Suprapubic skin (tissue), 4 donors: ENCODE measurements around the gene WDR90. TPM values are rescaled to one million over a fixed set of nuclear protein-coding genes. Genes with fewer than 3 reads are reported as not detected.

Experiments
- DNase-seq, 2 donors: peaks; one replicate each; pipeline ENCODE4 v3.0.0-alpha.2; 2019; ENCODE audit warnings: low spot score in 2 of 2
- H3K27ac ChIP-seq: fragments of 200-600 bp; sonication (generic); one replicate; pipeline ENCODE4 v1.5.1; 2019
- H3K27me3 ChIP-seq: fragments of 200-600 bp; sonication (generic); one replicate; pipeline ENCODE4 v1.5.1; 2019
- H3K36me3 ChIP-seq: fragments of 200-600 bp; sonication (generic); one replicate; pipeline ENCODE4 v1.5.1; 2019
- H3K4me1 ChIP-seq: fragments of 200-600 bp; sonication (generic); one replicate; pipeline ENCODE4 v1.5.1; 2019
- H3K4me3 ChIP-seq: fragments of 200-600 bp; sonication (generic); one replicate; pipeline ENCODE4 v1.5.1; 2019; ENCODE audit warnings: mild to moderate bottlenecking
- H3K9me3 ChIP-seq: fragments of 200-600 bp; sonication (generic); one replicate; pipeline ENCODE4 v1.5.1; 2019
- EP300 ChIP-seq: sonication (generic); formaldehyde crosslinking; IDR thresholded peaks from one replicate; pipeline ENCODE4 v1.6.1; 2017; ENCODE audit warnings: antibody characterized with exemption
- POLR2A ChIP-seq, 2 donors: fragments of 450-650 bp; IDR thresholded peaks; one replicate each; pipeline ENCODE4 v1.6.1; 2017; ENCODE audit warnings: antibody characterized with exemption in 2 of 2, mild to moderate bottlenecking in 2 of 2, moderate library complexity in 2 of 2
- POLR2AphosphoS5 ChIP-seq, 3 donors: sonication (generic); formaldehyde crosslinking; IDR thresholded peaks; one replicate each; pipeline ENCODE4 v1.6.1; 2017; ENCODE audit warnings: antibody characterized with exemption in 3 of 3
- WGBS: methylation state at CpG from one replicate; pipeline ENCODE4 v1.1.5; 2018; 5-methylcytosine and 5-hydroxymethylcytosine counted together
- total RNA-seq, 4 donors: library from RNA; depleted of rRNA; stranded (reverse); fragments of >200 nt; gene quantifications; one replicate each; pipeline ENCODE4 v1.1.0, GENCODE V29; 2016
- TF ChIP-seq, protein P1 (sequence below), 2 donors: fragments of 200-600 bp in 1 of 2; fragments of 450-650 bp in 1 of 2; sonication (generic) in 1 of 2; IDR thresholded peaks; one replicate each; pipeline ENCODE4 v1.5.1; 2016 to 2019; ENCODE audit warnings: antibody characterized with exemption in 2 of 2, mild to moderate bottlenecking in 1 of 2, moderate library complexity in 1 of 2

WDR90 gene
- total RNA-seq, 4 donors from 2014 or later = 18.3 to 63.0 (median 32.2) TPM

DNA sequence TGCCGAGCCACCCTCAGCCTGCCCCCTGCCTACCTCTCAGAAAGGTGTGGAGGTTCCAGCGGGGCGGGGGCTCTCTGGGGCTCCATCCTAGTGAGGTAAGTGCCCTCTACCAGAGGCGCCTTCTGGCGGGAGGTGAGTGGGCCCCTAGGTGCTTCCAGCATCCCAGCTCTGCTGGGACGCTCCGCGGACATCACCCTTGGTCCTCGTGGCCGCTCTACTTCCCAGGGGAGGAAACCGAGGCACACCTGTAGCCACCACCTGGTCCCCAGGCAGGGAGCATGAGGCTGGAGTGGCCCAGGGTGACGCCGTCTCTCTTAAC, 6.2 kb upstream of the WDR90 start:
- Histone ChIP-seq H3K27me3 (no peaks in the 10 kb centered on the region), H3K27ac (peak overlapping the region; percentile 84), H3K4me3 (peak overlapping the region; percentile 89), H3K9me3 (no peaks in the 10 kb centered on the region), H3K36me3 (no peaks in the 10 kb centered on the region), H3K4me1 (peaks cover 48% of the 10 kb centered on the region)
- no peak for DNase-seq
- TF ChIP-seq POLR2A (IDR thresholded peaks at IDR 0.05) = no peak
- TF ChIP-seq EP300 = no peak
- no peak for TF ChIP-seq POLR2AphosphoS5 (IDR thresholded peaks at IDR 0.05)
- TF ChIP-seq, protein P1, sequence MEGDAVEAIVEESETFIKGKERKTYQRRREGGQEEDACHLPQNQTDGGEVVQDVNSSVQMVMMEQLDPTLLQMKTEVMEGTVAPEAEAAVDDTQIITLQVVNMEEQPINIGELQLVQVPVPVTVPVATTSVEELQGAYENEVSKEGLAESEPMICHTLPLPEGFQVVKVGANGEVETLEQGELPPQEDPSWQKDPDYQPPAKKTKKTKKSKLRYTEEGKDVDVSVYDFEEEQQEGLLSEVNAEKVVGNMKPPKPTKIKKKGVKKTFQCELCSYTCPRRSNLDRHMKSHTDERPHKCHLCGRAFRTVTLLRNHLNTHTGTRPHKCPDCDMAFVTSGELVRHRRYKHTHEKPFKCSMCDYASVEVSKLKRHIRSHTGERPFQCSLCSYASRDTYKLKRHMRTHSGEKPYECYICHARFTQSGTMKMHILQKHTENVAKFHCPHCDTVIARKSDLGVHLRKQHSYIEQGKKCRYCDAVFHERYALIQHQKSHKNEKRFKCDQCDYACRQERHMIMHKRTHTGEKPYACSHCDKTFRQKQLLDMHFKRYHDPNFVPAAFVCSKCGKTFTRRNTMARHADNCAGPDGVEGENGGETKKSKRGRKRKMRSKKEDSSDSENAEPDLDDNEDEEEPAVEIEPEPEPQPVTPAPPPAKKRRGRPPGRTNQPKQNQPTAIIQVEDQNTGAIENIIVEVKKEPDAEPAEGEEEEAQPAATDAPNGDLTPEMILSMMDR (IDR thresholded peaks at IDR 0.05) = no peak
- 70% methylated on average over 2 of the region's 13 CpGs for WGBS

DNA sequence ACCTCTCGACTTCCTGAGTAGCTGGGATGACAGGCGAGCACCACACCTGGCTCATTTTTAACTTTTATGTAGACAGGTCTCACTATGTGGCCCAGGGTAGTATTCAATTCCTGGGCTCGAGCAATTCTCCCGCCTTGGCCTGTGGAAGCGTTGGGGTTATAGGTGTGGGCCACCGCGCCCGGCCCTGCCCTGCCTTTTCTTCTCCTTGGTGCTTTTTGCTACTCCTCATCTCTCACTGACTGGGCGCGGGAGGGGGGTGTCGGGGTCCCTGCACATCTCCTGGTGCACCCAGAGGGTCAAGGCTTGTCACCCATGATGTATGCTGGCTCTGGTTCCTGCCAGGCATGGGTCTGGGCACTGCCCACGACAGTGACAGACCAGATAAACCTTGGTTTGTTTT, 4.6 kb upstream of the WDR90 start:
- WGBS = 85% methylated on average over 12 of the region's 12 CpGs
- H3K36me3 ChIP-seq = no peaks in the 10 kb centered on the region
- H3K27ac ChIP-seq = no peak overlapping the region
- H3K9me3 ChIP-seq = no peaks in the 10 kb centered on the region
- peaks cover 61% of the 10 kb centered on the region for H3K4me1 ChIP-seq
- no peaks in the 10 kb centered on the region for H3K27me3 ChIP-seq
- H3K4me3 ChIP-seq = no peak overlapping the region
- TF ChIP-seq, protein P1 (IDR thresholded peaks at IDR 0.05) = no peak
- TF ChIP-seq POLR2AphosphoS5 (IDR thresholded peaks at IDR 0.05) (no peak), POLR2A (IDR thresholded peaks at IDR 0.05) (no peak), EP300 (no peak)
- no peak for DNase-seq

DNA sequence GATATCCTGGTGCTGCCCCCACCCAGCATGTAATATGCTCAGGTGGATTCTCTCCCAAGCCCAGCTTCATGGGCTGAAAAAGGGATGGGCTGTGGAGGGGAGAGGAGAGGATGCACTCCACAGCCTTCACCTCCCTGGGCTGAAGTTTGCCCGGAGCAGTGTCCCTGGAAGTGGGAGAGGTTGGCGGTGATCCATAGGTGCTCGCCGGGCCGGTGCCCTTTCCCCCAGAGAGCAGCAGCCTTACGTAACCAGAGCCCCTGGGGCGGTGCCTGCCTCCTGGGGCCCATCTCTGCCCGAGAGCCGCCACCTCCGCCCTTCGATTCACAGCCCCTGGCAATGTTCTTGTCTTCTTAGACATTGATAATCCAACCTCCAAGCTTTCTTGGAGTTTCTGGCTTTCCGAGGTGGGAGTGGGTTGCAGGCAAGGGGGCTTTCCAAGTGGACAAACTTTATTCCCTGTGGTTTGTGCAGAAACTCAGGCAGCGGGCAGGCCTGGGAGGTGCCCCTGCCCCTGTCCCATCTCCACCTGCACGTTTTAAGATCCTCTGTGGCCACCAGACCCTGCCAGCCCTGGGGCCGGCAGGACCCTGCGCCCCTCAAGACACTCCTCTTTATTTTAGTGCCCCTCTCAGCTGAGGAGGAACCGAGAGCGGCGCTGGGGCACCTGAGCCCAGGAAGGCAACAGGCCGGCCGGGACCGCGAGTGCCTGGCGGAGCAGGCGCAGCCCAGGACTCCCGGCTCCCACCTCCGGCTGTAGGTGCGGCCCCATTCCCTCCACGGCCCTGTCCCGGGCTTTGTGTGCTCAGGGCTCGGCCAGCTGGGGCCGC, 3.1 kb upstream of the WDR90 start:
- Histone ChIP-seq H3K9me3 (no peaks in the 10 kb centered on the region), H3K4me3 (no peak overlapping the region), H3K27me3 (no peaks in the 10 kb centered on the region), H3K36me3 (no peaks in the 10 kb centered on the region), H3K4me1 (peaks cover 72% of the 10 kb centered on the region), H3K27ac (no peak overlapping the region)
- 53% methylated on average over 21 of the region's 32 CpGs for WGBS
- DNase-seq = no peak
- TF ChIP-seq EP300 (no peak), POLR2AphosphoS5 (IDR thresholded peaks at IDR 0.05) (no peak), POLR2A (IDR thresholded peaks at IDR 0.05) (no peak)
- TF ChIP-seq, protein P1 (IDR thresholded peaks at IDR 0.05) = no peak

DNA sequence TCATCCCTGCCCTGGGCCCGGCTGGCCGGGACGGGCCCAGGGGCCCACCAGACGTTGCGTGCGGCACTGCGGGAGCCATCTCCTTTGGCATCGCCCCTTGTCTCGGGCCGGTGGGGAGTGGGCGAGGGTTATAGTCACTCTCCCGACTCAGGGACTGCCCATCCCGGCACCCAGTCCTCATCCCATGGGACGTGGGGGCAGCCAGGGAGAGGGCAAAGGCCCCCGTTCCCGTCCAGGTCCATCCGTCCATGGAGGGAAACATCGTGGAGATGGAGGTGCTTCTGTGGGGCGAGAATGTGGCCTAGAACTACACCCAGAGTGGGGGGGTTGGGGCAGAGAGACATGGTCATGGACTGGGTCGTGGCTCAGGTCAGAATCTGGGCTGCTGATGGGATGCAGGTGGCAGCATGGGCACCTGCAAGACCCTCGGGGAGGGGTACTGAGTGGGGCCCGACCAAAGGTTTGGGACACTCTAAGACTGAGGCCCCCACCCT, 2.4 kb upstream of the WDR90 start:
- H3K4me1 ChIP-seq = peaks cover 65% of the 10 kb centered on the region
- no peak overlapping the region for H3K4me3 ChIP-seq
- no peak overlapping the region for H3K27ac ChIP-seq
- H3K27me3 ChIP-seq = no peaks in the 10 kb centered on the region
- TF ChIP-seq POLR2AphosphoS5 (IDR thresholded peaks at IDR 0.05) (no peak), EP300 (no peak), POLR2A (IDR thresholded peaks at IDR 0.05) (no peak)
- TF ChIP-seq, protein P1 (IDR thresholded peaks at IDR 0.05) = no peak
- H3K9me3 ChIP-seq = no peaks in the 10 kb centered on the region
- H3K36me3 ChIP-seq = no peaks in the 10 kb centered on the region
- DNase-seq = no peak
- 75% methylated on average over 9 of the region's 22 CpGs for WGBS

DNA sequence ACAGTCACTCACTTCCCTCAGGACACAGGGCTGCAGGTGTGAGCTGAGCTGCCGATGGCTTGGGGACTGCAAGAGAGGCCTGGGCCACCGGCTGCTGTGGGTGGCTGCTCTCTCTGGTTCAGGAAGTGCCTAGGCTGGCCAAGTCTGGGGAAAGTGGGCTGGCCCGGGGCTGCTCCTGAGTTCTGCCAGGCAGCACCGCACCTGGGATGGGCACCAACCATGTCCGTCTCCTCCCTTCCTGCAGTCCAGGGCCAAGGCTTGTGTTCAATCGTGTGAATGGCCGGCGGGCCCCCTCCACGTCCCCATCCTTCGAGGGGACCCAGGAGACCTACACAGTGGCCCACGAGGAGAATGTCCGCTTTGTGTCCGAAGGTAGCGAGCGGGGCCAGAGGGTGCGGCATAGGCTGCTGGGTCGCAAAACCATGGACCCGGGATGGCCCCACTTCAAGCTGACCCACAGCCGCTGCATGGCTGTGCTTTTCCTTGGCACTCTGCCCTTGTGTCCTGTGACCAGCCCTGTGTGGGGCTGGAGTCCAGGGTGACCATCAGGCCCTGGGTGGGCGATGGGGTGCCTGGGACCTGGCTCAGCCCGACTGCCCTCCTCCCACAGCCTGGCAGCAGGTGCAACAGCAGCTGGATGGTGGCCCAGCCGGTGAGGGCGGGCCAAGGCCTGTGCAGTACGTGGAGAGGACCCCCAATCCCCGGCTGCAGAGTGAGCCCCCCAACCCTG, 1.8 kb upstream of the WDR90 start:
- Histone ChIP-seq H3K9me3 (no peaks in the 10 kb centered on the region), H3K36me3 (peaks cover 2% of the 10 kb centered on the region), H3K4me1 (peaks cover 60% of the 10 kb centered on the region), H3K27ac (no peak overlapping the region), H3K4me3 (no peak overlapping the region), H3K27me3 (no peaks in the 10 kb centered on the region)
- 81% methylated on average over 10 of the region's 25 CpGs for WGBS
- DNase-seq = no peak
- TF ChIP-seq, protein P1 (IDR thresholded peaks at IDR 0.05) = no peak
- TF ChIP-seq EP300 (no peak), POLR2AphosphoS5 (IDR thresholded peaks at IDR 0.05) (no peak), POLR2A (IDR thresholded peaks at IDR 0.05) (no peak)
